Endometrial microvascular endothelial cells (primary cell): ENCODE results near the gene KIRREL1. TPM values are rescaled to one million over a fixed set of nuclear protein-coding genes. Genes with fewer than 3 reads are reported as not detected.

Experiments used
- in situ Hi-C: cut with HindIII; loops from 2 replicates; pipeline ENCODE4 v1.10.0; 2017; ENCODE audit warnings: low sequenced_read_pairs, low pct_unique_long_range_greater_than_20kb; ENCODE audit errors: inconsistent ontology term
- total RNA-seq: library from RNA; depleted of rRNA; stranded (reverse); fragments of >200 nt; gene quantifications from one replicate; pipeline ENCODE4 v1.2.3, GENCODE V29; 2015; ENCODE audit errors: inconsistent ontology term

Gene KIRREL1
- total RNA-seq, 1 donor from 2014 or later = 41.8 TPM

DNA sequence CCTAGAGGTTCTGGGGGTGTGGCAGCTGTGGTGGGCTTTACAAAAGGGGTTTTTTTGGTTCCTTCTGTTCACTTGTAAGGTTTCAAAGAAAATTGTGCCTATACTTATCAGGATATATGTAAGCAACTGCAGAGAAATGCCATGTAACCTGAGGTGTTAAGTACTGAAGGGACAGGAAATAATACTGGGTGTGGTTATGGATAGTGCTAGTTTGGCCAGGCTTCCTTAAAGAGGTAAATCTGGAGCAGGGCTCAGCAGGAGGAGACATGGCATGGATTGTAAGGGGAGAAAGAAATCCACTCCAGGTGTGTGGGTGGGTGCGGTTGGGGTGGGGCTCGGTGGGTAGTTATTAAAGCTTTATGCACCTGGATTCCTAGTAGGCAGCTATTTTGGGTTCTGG is 28.3 kb downstream of the KIRREL1 start:
- in situ Hi-C loops = no loop called here

DNA sequence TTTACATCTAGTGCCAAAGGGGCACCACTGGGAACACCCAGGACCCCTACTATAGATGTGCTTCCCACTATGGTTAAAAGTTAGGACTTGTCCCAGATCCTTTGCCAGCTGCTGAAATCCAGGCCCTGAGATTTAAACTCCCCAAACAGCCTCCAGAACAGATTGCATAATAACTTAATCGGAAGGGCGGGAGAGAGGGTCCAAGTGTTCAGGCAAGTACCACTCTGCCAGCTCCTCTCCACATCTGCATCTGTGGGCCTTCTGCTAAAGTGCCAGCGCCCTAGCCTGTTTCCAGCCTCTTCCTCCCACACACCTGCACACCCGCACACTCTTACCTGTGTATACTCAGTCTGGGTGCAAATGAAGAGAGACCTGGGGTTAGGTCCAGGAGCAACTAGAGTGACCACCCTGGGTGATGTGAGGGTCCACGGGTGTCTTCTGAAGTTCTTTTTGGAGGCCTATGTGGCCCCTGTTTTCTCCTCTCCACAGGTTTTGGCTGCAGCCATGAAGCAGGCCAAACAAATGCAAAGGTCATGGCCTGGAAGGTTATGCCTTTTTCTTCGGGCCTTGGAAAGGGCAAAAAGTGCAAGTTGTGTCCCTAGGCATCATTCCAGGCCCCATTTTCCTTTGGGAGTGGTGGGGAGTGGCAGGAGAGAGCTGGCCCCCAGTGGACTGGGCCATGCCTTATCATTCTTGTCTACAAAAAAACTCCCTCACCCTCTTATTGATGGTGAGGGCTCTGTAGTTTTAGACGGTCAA is 29.3 kb downstream of the KIRREL1 start:
- in situ Hi-C loops = no loop called here

DNA sequence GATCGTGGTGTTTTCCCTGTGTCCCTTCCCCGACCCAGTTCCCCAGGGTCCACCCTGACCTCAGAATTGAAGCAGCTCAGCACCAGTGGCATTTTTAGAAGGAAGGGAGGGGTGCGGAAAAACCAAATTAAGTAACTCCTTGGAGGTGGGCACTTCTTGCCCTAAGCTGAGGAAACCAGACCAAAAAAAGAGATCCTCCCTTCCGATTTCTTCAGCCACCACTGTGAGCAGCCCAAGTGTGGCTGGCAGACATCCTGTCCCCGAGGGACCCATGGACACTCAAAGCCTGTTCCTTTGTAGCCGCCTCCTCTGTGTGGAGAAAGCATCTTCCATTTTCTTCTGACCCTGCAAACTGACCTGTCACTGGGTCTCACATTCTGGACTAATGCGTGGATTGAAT is 31.3 kb downstream of the KIRREL1 start:
- in situ Hi-C loops = no loop called here

DNA sequence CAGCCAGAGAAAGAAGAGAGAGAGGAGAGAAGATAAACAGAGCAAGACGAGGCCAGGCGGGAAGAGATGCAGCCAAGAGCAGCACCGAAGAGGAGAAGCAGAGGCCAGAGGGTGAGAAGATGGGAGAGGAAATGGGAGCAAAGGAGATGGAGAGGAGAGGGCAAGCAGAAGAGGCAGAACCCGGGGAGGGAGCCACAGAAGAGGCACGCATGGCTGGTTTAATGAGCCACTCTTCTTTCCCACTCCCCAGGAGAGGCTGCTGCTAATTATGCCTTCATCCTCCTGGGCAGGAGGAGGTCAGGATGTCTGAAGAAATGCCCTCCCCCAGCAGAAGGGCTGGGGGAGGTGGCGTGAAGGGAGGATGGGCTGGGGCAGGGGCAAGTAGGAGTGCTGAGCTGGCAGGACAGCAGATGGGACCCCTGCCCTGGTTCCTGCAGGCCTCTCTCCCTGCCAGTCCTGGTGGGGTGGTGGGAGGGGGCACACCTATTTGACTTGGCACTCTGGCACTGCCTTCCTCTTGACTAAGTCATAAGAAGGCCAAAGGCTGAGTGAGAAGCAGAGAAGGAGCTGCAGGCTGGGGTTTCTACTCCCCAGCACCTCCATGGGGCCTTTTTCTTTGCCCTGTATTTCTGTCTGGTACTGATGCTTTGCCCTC is 32.3 kb downstream of the KIRREL1 start:
- in situ Hi-C loops = no loop called here

DNA sequence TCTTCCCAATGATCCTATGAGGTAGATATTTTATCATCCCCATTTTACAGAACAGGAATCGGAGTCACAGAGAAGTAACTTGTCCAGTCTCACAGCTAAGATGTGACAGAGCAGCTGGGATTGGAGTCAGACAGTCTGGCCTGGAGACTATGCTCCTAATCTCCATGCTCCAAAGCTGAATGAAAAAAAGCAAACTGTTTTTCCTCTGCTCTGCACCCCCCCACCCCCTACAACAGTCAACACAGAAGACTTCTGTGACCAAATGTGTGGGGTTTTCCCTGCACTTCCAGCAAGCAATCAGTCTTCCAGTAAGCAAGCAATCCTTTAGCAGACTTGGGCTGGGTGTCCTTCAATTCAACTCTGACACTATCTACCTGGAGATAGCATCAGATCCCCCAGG is 33.2 kb downstream of the KIRREL1 start:
- in situ Hi-C loops = no loop called here

DNA sequence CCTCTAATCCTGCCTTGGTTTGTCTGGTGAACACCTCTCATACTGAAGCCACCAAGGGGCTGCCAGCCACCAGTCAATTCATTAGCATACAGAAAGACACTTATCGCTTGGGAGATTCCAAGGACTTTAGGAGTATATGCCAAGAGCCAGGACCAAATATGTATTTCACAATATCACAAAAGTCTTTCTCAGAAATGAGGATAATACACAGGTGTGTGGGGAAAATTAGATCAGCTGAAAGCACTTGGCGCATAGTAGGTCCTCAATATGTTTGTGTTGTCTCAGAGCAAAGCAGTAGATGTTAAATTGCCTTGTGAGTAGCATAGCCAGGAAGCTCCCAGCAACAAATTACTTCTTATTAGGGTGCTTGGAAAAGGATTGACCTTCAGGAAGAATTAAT is 34.1 kb downstream of the KIRREL1 start:
- in situ Hi-C loops = no loop called here

DNA sequence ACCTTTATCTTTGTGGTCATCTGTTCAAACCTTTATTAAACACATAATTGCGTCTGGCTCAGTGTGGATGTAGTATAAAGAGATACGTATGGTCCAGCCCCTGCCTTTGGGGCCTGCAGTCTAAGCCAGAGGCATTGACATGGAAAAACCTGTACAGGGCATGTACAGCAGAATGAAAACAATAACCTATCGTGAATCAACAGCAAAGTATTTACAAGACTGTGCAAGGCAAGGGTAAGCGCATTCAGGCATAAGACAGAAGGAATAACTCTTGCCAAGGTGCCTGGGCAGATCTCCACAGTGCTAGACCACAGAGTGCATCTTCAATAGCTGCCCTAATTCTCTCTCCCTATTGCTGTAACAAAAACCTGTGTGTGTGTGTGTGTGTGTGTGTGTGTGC is 35.5 kb downstream of the KIRREL1 start:
- in situ Hi-C loops = no loop called here

DNA sequence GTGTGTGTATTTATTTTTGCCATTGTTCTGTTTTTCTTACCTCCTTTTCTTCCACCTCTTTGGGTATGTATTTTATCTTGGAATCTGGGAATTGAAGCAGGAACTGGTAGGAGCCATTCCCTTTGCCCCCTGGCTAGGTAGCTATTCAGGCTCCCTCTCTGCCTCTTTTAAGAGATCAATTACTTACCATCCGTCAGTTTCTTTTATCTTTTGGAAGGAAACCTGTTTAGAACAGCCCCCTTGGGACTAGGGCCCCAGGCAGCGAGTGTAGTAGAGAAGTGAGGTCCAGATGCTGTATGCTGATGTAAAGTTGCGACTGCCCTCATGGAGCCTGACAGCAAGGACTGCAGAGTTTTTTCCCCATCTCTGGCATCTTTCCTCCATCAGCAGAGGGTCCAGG is 41.6 kb downstream of the KIRREL1 start:
- in situ Hi-C loops = no loop called here

DNA sequence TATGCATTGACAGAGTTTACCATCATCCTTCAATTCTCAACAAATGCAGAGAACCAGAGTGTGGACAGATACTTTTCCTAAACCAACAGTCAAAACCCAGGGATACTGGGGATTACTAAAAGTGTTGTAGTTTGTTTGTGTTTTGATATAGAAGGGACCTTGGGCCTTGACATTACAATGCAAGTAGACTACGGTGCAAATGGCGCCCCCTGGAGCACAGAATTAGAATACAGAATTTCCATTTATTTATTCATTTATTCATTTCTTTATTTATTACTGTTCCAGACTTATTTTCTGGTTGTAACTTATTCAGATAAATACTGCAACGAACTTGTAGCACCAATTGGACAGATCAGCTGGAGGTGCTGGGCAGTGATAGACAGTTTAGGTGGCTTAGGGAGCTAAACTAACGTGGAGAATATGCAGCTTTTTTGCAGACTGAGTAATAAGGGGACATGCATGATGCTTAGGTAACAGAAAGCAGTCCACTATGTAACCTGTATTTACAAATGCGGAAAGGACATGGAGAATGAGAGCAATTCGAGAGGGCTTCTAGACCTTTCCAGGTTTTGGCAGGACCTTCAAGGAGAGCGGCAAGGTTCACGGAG is 42.6 kb downstream of the KIRREL1 start:
- in situ Hi-C loops = no loop called here

DNA sequence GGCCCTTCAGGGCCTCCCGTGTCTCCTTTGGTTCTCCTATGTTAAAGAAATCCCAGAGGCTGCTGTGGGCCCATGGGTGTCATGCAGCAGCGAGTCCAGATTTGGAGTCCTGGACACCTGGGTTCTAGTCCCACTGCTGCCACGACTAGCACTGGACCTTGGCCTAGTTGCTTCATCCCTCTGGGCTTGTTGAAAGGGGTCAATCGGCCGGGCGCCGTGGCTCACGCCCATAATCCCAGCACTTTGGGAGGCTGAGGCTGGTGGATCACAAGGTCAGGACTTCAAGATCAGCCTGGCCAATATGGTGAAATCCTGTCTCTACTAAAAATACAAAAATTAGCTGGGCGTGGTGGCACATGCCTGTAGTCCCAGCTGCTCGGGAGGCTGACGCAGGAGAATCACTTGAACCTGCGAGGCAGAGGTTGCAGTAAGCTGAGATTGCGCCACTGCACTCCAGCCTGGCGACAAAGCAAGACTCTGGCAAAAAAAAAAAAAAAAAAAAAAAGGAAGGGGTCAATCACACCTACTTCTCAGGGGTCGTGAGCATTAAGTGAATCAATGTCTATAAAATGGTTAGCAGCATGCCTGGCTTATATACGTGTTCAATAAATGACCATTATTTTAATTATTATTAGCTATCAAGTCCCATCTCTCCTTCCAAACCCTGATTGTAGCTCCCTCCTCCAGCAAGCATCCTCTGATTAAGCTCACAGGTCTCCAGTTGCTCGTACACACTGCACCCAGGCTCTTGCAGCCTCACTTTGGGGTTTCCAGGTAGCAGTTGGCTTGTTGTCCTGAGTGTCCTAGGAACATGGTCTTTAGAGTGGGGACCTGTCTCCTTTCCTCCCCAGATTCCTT is 43.8 kb downstream of the KIRREL1 start:
- in situ Hi-C loops = no loop called here

DNA sequence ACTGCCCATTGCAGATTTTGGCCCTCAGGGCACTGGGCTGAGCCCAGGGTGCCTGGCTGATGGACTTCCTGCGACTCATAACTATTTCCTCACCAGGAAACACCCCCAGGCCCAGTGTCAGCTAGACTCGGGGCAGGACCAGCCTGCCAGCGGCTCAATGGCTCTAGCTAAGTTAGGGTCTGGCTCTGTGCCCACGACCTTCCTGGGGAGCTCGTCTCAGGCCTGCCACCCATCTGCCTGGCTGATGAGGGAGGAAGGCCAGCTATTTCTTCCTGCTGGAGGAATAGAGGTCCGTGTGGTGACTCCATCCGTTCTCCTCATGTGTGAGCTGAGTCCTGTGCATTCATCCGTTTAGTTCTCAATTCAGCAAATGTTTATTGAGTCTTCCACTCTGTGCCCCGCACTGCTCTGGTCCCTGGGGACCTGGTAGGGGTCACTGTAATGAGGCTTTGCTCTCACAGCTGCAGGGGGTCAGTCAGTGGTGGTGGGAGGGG is 44.5 kb downstream of the KIRREL1 start:
- in situ Hi-C loops = no loop called here

DNA sequence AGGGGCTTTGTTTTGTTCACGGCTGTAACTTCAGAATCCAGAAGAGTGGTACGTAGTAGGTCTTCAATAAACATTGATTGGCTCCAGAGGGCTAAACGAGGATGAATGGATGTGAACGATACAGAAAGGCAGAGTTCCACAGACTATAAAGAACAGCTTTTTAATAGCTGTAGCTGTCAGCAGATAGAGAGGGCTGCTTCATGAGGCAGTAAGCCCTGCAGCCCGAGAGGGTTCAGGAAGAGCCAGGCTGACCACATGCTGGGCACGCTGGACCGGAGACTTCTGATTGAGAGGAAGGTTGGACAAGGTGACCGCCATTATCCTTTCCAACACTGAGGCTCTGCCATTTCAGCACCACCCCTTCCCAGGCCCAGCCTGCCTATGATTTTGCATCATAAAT is 45.3 kb downstream of the KIRREL1 start:
- in situ Hi-C loops = no loop called here

DNA sequence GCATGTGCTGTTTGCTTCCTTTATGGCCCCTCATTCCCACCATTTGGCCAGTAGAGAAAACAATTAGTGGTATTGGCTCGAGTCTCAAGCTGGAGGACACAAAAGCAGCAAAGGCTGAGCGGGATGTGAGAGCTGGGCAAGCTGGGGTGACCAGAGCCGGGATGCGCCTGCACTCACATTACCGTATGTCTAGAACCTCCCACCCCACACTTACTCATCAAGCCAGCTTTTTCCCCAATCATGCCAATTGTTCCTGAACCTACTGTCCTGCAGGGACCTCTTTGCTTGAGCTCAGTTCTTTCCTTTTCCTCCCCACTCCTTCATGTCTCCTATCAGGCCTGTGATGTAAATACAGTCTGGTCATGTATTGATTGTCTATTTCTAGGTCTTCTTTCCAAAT is 45.9 kb downstream of the KIRREL1 start:
- in situ Hi-C loops = no loop called here

DNA sequence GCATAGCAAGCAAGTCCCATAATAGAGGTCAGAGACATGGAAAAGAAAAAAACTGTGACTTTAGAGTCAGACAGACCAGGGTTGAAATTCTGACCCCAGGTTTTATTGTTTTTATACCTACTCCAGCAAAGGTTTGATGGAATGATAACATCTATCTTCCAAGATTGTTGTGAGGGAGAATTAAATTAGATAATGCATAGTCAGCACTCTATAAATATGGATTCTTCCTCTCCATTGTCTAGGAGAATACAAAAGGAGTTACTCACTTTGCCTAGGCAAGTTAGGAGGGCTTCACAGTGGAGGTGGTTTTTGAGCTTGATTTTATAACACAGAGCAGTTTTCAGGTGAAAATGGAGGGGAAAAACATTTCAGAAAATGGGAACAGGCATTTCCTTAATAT is 46.9 kb downstream of the KIRREL1 start:
- in situ Hi-C loops = no loop called here

DNA sequence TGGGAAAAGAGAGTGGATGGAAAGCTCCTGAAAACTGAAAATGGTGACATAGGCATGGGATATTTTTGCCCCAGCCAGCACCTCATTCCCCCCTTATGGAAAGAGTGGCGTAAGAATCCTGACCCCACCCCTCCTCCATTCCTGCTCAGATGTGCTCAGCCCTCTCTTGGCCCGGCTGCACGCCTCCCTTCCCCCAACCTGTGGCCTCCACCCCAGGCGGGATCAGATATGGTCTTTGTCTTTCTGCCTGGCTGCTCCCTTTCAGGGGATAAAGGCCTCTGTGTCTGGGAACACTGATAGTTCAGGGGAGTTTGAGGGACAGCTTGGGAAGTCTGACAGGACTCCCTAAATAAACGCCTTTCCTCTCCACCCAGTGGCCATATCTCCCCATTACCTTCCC is 49.8 kb downstream of the KIRREL1 start:
- in situ Hi-C loops = no loop called here

DNA sequence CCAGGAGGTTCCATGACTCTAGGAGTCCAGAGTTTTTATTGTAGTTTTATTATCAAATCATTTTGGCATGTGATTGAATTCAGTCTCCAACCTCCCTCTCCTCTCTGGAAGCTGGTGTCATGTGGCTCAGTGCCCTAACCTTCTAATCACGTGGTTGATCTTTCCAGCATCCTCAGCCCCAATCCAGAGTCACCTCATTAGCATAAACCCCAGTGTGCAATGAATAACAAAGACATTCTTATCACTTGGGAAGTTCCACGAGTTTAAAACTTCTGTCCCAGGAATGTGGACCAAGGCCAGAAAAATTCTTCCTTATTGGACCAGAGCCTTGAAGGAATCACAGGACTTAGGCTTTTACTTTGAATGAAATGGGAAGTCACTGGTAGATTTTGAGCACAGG is 52.2 kb downstream of the KIRREL1 start:
- in situ Hi-C loops = no loop called here

DNA sequence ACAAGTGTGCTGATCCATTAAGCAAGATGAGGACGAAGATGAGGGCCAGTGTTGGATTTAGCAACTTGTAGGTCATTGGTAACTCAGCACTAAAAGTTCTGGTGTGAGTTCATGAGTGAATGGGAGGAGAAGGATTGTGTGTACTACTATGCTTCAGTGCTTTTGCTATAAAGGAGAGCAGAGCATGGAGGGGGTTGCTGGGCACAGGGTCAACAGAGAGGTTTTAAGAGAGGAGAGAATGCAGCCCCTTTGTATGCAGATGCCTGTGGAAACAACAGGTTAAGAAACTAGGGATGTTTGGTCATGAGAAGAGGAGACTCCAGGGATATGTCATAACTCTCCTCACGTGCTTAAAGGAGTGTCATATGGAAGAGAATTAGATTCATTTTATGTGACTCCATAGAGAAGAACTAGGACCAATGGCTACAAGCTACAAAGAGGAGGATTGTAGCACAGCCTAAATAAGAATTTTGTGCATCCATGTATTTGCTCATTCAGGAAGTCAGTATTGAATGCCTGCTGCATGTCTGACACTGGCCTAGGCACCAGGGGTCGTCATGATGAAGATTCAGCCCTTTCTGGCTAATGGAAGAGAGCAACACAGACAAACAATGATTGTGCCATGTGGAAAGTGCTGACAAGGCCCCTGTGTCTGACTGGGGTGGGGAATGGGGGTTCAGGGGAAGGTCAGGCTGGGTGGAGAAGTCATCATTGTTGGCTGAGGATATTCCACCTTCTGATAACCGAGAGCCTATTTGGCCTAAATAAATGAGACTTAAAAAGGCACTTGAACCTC is 53.5 kb downstream of the KIRREL1 start:
- in situ Hi-C loops = no loop called here

DNA sequence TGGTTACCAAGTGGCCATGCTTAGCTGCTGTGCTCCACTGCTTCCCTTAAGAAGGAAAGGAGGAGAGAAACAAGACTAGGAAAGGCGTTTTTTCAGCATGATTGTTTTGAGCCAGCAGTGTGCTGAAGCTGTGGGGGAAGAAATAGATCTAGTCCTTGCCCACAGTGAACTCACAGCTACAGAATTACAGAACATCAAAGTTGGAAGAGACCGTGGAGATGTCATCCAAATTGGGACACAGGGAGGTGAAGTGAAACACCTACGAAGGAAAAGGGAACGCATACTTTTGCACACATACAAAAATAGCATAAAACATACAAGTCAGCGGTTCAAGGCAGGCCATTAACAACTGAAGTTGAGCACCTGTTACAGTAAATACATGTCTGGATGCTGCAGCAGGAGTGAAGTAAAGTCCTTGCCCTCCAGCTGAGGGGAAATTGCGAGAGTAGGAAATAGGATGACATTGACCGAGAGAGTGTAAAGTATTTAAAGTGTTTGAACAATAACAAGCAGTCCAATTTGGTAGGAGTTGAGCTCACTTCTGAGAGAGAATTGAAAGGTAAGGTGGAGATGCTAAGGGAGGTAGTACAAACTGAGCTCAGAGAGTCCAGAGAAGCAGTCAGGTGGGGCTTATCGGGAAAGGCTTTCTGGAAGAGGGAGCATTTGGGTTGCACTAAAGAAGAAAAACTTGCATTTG is 55.1 kb downstream of the KIRREL1 start:
- in situ Hi-C loops = no loop called here
